Panc1 (cell line): Measurements from ENCODE around the gene EMX2.

Experiments
- POLR2AphosphoS5 ChIP-seq: IDR thresholded peaks from 2 replicates; pipeline ENCODE4 v1.6.1; 2012; ENCODE audit warnings: mild to moderate bottlenecking, low read depth, low read length, moderate library complexity
- SIN3A ChIP-seq: IDR thresholded peaks from 2 replicates; pipeline ENCODE4 v1.6.1; 2012; ENCODE audit warnings: low read depth, mild to moderate bottlenecking, low read length, moderate library complexity, borderline replicate concordance; ENCODE audit not compliant: insufficient read depth
- TCF7L2 ChIP-seq: IDR thresholded peaks from 2 replicates; pipeline ENCODE4 v1.6.1; 2011; ENCODE audit warnings: mild to moderate bottlenecking, low read depth, low read length, inconsistent platforms
- TF ChIP-seq, protein P1 (sequence below): fragments of 450-650 bp; IDR thresholded peaks from 2 replicates; pipeline ENCODE4 v1.5.1; 2017; ENCODE audit warnings: mild to moderate bottlenecking
- TF ChIP-seq, protein P2 (sequence below), 2 experiments: IDR thresholded peaks; 2 replicates each; pipeline ENCODE4 v1.6.1; 2011 to 2012; ENCODE audit warnings: low read depth in 2 of 2, control low read depth in 1 of 2, low read length in 1 of 2, mild to moderate bottlenecking in 1 of 2, moderate library complexity in 1 of 2; ENCODE audit not compliant: insufficient read depth in 1 of 2

DNA sequence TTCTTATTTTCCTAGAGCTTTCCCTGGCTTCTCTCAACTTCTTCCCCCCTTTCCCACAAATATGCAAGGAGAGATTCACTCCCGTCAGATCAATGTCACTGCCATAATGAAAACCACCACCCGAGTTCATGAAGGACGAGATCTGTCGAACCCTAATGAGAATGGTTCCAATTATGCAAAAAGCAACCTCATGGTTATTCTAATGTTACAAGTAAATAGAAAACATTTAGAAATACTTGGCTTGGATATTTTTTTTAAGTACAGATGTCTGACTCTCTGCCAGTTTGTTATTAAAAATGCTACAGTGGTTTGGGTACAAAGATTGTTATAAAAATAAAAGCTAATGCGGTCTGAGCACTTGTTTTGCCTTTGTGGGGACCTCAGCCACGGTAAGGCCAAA is 25.9 kb upstream of the EMX2 start:
- TF ChIP-seq, protein P1, sequence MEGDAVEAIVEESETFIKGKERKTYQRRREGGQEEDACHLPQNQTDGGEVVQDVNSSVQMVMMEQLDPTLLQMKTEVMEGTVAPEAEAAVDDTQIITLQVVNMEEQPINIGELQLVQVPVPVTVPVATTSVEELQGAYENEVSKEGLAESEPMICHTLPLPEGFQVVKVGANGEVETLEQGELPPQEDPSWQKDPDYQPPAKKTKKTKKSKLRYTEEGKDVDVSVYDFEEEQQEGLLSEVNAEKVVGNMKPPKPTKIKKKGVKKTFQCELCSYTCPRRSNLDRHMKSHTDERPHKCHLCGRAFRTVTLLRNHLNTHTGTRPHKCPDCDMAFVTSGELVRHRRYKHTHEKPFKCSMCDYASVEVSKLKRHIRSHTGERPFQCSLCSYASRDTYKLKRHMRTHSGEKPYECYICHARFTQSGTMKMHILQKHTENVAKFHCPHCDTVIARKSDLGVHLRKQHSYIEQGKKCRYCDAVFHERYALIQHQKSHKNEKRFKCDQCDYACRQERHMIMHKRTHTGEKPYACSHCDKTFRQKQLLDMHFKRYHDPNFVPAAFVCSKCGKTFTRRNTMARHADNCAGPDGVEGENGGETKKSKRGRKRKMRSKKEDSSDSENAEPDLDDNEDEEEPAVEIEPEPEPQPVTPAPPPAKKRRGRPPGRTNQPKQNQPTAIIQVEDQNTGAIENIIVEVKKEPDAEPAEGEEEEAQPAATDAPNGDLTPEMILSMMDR, result no peak
- TF ChIP-seq, protein P2, sequence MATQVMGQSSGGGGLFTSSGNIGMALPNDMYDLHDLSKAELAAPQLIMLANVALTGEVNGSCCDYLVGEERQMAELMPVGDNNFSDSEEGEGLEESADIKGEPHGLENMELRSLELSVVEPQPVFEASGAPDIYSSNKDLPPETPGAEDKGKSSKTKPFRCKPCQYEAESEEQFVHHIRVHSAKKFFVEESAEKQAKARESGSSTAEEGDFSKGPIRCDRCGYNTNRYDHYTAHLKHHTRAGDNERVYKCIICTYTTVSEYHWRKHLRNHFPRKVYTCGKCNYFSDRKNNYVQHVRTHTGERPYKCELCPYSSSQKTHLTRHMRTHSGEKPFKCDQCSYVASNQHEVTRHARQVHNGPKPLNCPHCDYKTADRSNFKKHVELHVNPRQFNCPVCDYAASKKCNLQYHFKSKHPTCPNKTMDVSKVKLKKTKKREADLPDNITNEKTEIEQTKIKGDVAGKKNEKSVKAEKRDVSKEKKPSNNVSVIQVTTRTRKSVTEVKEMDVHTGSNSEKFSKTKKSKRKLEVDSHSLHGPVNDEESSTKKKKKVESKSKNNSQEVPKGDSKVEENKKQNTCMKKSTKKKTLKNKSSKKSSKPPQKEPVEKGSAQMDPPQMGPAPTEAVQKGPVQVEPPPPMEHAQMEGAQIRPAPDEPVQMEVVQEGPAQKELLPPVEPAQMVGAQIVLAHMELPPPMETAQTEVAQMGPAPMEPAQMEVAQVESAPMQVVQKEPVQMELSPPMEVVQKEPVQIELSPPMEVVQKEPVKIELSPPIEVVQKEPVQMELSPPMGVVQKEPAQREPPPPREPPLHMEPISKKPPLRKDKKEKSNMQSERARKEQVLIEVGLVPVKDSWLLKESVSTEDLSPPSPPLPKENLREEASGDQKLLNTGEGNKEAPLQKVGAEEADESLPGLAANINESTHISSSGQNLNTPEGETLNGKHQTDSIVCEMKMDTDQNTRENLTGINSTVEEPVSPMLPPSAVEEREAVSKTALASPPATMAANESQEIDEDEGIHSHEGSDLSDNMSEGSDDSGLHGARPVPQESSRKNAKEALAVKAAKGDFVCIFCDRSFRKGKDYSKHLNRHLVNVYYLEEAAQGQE (IDR thresholded peaks at IDR 0.05; ENCODE audit: insufficient read depth in 1 of 2, low read depth in 2 of 2, low read length in 1 of 2), result no peak
- TF ChIP-seq SIN3A, result no peak
- TF ChIP-seq POLR2AphosphoS5, result no peak
- no peak for TF ChIP-seq TCF7L2
